GM12878 (cell line): ENCODE measurements around the gene ELK4. TPM values are rescaled to one million over a fixed set of nuclear protein-coding genes. Genes with fewer than 3 reads are reported as not detected.

Source experiments
- ATAC-seq: fragments of 200-7000 bp; cut with Tn5 transposase; 3 replicates; pipeline ENCODE4 v1.9.1; 2020; ENCODE audit warnings: mild to moderate bottlenecking, moderate library complexity
- BruUV-seq: library from RNA; stranded (reverse); fragments of 400-500 nt; replicated peaks from 2 replicates; lab custom pipeline; 2021; lab: Mats Ljungman, UMichigan
- CTCF ChIA-PET: fragments of 300-600 bp; sonication (Branson Sonifier 250); formaldehyde crosslinking; extraction: SDS; loops from one replicate; lab custom pipeline; 2021; ENCODE audit warnings: inconsistent platforms; lab: Yijun Ruan, JAX
- POLR2A ChIA-PET: fragments of 350-600 bp; formaldehyde crosslinking; extraction: SDS; loops from one replicate; lab custom pipeline; 2021; ENCODE audit warnings: inconsistent platforms; lab: Charles Lee
- RAD21 ChIA-PET: fragments of 300-600 bp; sonication (Branson Sonifier 250); formaldehyde crosslinking; loops from one replicate; lab custom pipeline; 2023; ENCODE audit warnings: antibody characterized with exemption; ENCODE audit not compliant: unreplicated experiment; lab: Charles Lee
- SMC1A ChIA-PET: fragments of 300-600 bp; sonication (Branson Sonifier 250); formaldehyde crosslinking; loops from one replicate; lab custom pipeline; 2023; ENCODE audit not compliant: unreplicated experiment, uncharacterized antibody; lab: Charles Lee
- DNase-seq: peaks from one replicate; pipeline ENCODE4 v3.0.0-alpha.2; 2011; ENCODE audit warnings: low read depth, low spot score
- FAIRE-seq: peaks from 3 replicates; lab custom pipeline; 2011; peaks lifted over from hg19 to GRCh38; lab: Jason Lieb, UNC
- H2AFZ ChIP-seq: 2 replicates; pipeline ENCODE4 v1.6.0; 2011; ENCODE audit warnings: low read depth, low read length, control low read depth; ENCODE audit not compliant: control insufficient read depth
- H3K27ac ChIP-seq: 2 replicates; pipeline ENCODE4 v1.5.1; 2011; ENCODE audit warnings: control low read depth; ENCODE audit not compliant: control insufficient read depth, insufficient read depth
- H3K27me3 ChIP-seq, 2 experiments: replicated peaks in 1 of 2; 2 replicates each; pipeline versions ENCODE4 v1.6.0 to v1.6.1; 2011; ENCODE audit warnings: low read length in 1 of 2; ENCODE audit not compliant: control insufficient read depth in 2 of 2, insufficient read depth in 2 of 2
- H3K36me3 ChIP-seq, 2 experiments: 2 replicates each; pipeline ENCODE4 v1.5.1; 2011; ENCODE audit warnings: low read length in 1 of 2; ENCODE audit not compliant: control insufficient read depth in 2 of 2, insufficient read depth in 2 of 2
- H3K4me1 ChIP-seq: 2 replicates; pipeline ENCODE4 v1.6.1; 2011; ENCODE audit warnings: mild to moderate bottlenecking, low read length, moderate library complexity, mixed read lengths; ENCODE audit not compliant: control insufficient read depth, insufficient read depth
- H3K4me2 ChIP-seq: 2 replicates; pipeline ENCODE4 v1.6.0; 2011; ENCODE audit warnings: control low read depth; ENCODE audit not compliant: control insufficient read depth, insufficient read depth
- H3K4me3 ChIP-seq: fragments of 200-600 bp; sonication (generic); 2 replicates; pipeline ENCODE4 v1.5.1; 2016
- H3K79me2 ChIP-seq: 2 replicates; pipeline ENCODE4 v1.6.0; 2011; ENCODE audit warnings: low read length; ENCODE audit not compliant: control insufficient read depth, insufficient read depth
- H3K9ac ChIP-seq: 2 replicates; pipeline ENCODE4 v1.8.0; 2011; ENCODE audit warnings: low read length, control low read depth, mixed read lengths; ENCODE audit not compliant: control insufficient read depth, insufficient read depth
- H3K9me3 ChIP-seq: replicated peaks from 3 replicates; pipeline ENCODE4 v1.5.1; 2011; ENCODE audit warnings: mild to moderate bottlenecking, low read length; ENCODE audit not compliant: control insufficient read depth, insufficient read depth
- H4K20me1 ChIP-seq: 2 replicates; pipeline ENCODE4 v1.6.0; 2011; ENCODE audit not compliant: control insufficient read depth, insufficient read depth
- EED ChIP-seq: sonication (generic); IDR thresholded peaks from 2 replicates; pipeline ENCODE4 v1.6.1; 2016; ENCODE audit warnings: antibody characterized with exemption, low read depth
- EGR1 ChIP-seq, 2 experiments: IDR thresholded peaks; 1 replicate in 1 of 2; 2 replicates in 1 of 2; pipeline ENCODE4 v1.6.1; 2011 to 2012; ENCODE audit warnings: low read depth in 2 of 2, low read length in 2 of 2, borderline replicate concordance in 1 of 2, mild to moderate bottlenecking in 1 of 2, moderate library complexity in 1 of 2
- FOS ChIP-seq: IDR thresholded peaks from 3 replicates; pipeline ENCODE4 v1.6.1; 2011; ENCODE audit warnings: borderline replicate concordance; ENCODE audit not compliant: insufficient read length; ENCODE audit errors: extremely low read depth
- HDAC2 ChIP-seq: fragments of 200-600 bp; sonication (generic); IDR thresholded peaks from 2 replicates; pipeline ENCODE4 v1.6.1; 2017
- IRF4 ChIP-seq: IDR thresholded peaks from 2 replicates; pipeline ENCODE4 v1.6.1; 2011; ENCODE audit warnings: low read depth, low read length
- KDM1A ChIP-seq: fragments of 200-600 bp; sonication (generic); IDR thresholded peaks from 2 replicates; pipeline ENCODE4 v1.6.1; 2016; ENCODE audit warnings: borderline replicate concordance
- MEF2A ChIP-seq: IDR thresholded peaks from 2 replicates; pipeline ENCODE4 v1.6.1; 2011; ENCODE audit warnings: low read depth, mild to moderate bottlenecking, low read length, moderate library complexity; ENCODE audit not compliant: insufficient read depth
- MEF2B ChIP-seq: fragments of 450-650 bp; IDR thresholded peaks from 2 replicates; pipeline ENCODE4 v1.6.1; 2018; ENCODE audit warnings: mild to moderate bottlenecking, moderate library complexity; ENCODE audit not compliant: partially characterized antibody, poor library complexity, severe bottlenecking
- POLR2AphosphoS2 ChIP-seq: IDR thresholded peaks from 2 replicates; pipeline ENCODE4 v1.6.1; 2011; ENCODE audit warnings: low read depth, mild to moderate bottlenecking, low read length, improper control_type of control experiment, moderate library complexity
- SMAD5 ChIP-seq: IDR thresholded peaks from 2 replicates; pipeline ENCODE4 v1.6.1; 2016; ENCODE audit warnings: antibody characterized with exemption, low read depth
- SRF ChIP-seq, 2 experiments: IDR thresholded peaks; 2 replicates each; pipeline ENCODE4 v1.6.1; 2011; ENCODE audit warnings: low read depth in 2 of 2, low read length in 2 of 2, mild to moderate bottlenecking in 1 of 2, moderate library complexity in 1 of 2
- STAT1 ChIP-seq: fragments of 450-650 bp; conservative IDR thresholded peaks from 2 replicates; pipeline ENCODE4 v1.6.1; 2014; ENCODE audit warnings: antibody characterized with exemption, mild to moderate bottlenecking
- SUPT20H ChIP-seq: IDR thresholded peaks from 2 replicates; pipeline ENCODE4 v1.6.1; 2011; ENCODE audit warnings: low read depth, mild to moderate bottlenecking, low read length, moderate library complexity, borderline replicate concordance; ENCODE audit not compliant: control insufficient read depth
- TCF7 ChIP-seq: IDR thresholded peaks from 2 replicates; pipeline ENCODE4 v1.6.1; 2014; ENCODE audit warnings: antibody characterized with exemption, borderline replicate concordance
- ZSCAN29 ChIP-seq: fragments of 450-650 bp; IDR thresholded peaks from 2 replicates; pipeline ENCODE4 v1.6.1; 2017; ENCODE audit warnings: mild to moderate bottlenecking, moderate library complexity
- WGBS: methylation state at CpG from one replicate; pipeline ENCODE4 v1.1.6; 2016; ENCODE audit warnings: low lambda C conversion rate; ENCODE audit not compliant: insufficient replicate concordance, insufficient coverage; ENCODE audit errors: missing lambda C conversion rate; 5-methylcytosine and 5-hydroxymethylcytosine counted together
- in situ Hi-C: fragments of 300-500 bp; cut with MboI; formaldehyde crosslinking; loops from 9 replicates; pipeline ENCODE4 v1.14.3; 2018; ENCODE audit warnings: mixed read lengths
- intact Hi-C: fragments of 100-400 bp; cut with micrococcal nuclease; formaldehyde crosslinking; loops from one replicate; pipeline ENCODE4 v1.14.2; 2022; ENCODE audit not compliant: unreplicated experiment
- polyA plus RNA-seq, 11 experiments: library from polyadenylated mRNA; depleted of rRNA in 4 of 11; unstranded in 6 of 11; stranded (reverse) in 5 of 11; fragments of >200 nt; fragmentation: Nextera tagmentation in 4 of 11; fragmentation: Illumina TruSeq in 1 of 11; extraction: Ambion mirVana in 4 of 11; extraction: Trizol in 1 of 11; gene quantifications; 1 replicate in 1 of 11; 2 replicates in 10 of 11; pipeline versions ENCODE4 v1.2.1 to v1.2.3, GENCODE V29; 2011 to 2016; ENCODE audit warnings: inconsistent platforms in 2 of 11, missing spikeins in 2 of 11, low read depth in 1 of 11
- total RNA-seq, 4 experiments: library from RNA; depleted of rRNA in 3 of 4; stranded (reverse); fragments of >200 nt in 3 of 4; fragmentation: Illumina TruSeq in 1 of 4; extraction: Trizol in 1 of 4; gene quantifications; 2 replicates each; pipeline versions ENCODE4 v1.2.1 to v1.2.3, GENCODE V29; 2013 to 2021
- TF ChIP-seq, protein P1 (sequence below): fragments of 450-650 bp; IDR thresholded peaks from 2 replicates; pipeline ENCODE4 v1.6.1; 2014; ENCODE audit warnings: mild to moderate bottlenecking
- TF ChIP-seq, protein P2 (sequence below): fragments of 450-650 bp; conservative IDR thresholded peaks from 2 replicates; pipeline ENCODE4 v1.6.1; 2017; ENCODE audit warnings: mild to moderate bottlenecking, moderate library complexity
- TF ChIP-seq, protein P3 (sequence below): IDR thresholded peaks from 2 replicates; pipeline ENCODE4 v1.6.1; 2011; ENCODE audit warnings: low read depth, low read length, improper control_type of control experiment, borderline replicate concordance

Gene ELK4
- total and polyA plus RNA-seq, 10 of the 15 experiments (the other 5 are each of a cell fraction or from before 2014, with no cell fraction given): 5.2 to 71.5 (median 18.5) TPM

DNA sequence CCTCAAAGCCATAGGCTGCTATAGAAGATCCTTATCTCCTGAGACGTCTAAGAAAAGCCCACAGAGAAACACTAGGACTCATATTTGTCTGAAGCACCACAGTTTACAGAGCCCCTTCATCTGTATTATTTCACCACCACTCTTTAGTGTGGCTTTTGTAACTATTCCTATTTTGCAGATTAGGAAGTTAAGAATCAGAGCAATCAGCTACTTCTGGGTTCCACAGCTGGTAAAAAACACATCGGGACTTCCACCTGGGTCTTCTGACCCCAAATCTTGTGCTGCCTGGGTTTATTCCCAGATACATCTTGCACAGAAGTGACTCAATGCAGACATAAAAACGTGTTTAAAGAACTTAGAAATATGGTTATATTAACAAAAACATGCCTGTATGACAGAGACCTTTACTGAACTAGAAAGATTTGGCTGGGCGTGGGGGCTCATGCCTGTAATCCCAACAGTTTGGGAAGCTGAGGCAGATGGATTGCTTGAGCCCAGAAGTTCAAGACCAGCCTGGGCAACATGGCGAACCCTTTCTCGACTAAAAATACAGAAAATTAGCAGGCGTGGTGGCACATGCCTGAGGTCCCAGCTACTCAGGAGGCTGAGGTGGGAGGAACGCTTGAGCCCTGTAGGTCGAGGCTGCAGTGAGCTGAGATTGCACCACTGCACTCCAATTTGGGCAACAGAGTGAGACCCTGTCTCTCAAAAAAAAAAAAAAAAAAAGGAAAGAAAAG lies 40.9 kb downstream of the ELK4 start:
- POLR2A ChIA-PET: interaction anchor here (0.6 to 6.5 kb wide), 14 partner anchors 10 to 103 kb away, joined by 3 to 80 read pairs (median 5); partner anchors contain the start of gene ELK4
- intact Hi-C loops: loop anchor here (5.0 kb wide), 2 partner anchors 64 to 386 kb away; no protein-coding TSS in a partner anchor
- no peak overlapping the region for H3K27ac ChIP-seq
- BruUV-seq: no TSS peak
- H3K27me3 ChIP-seq: no peaks in the 10 kb centered on the region
- no peak overlapping the region for H3K4me2 ChIP-seq
- H3K79me2 ChIP-seq: peaks cover 7% of the 10 kb centered on the region
- no peak overlapping the region for H3K4me3 ChIP-seq
- CTCF ChIA-PET: interaction anchor here (0.7 to 12.3 kb wide), 39 partner anchors 8 to 393 kb away, joined by 3 to 575 read pairs (median 6); partner anchors contain the start of gene ELK4
- no peak for DNase-seq
- H3K36me3 ChIP-seq: no peaks in the 10 kb centered on the region
- ATAC-seq: no peak
- H4K20me1 ChIP-seq: no peaks in the 10 kb centered on the region
- 51% methylated on average over 9 of the region's 9 CpGs for WGBS
- TF ChIP-seq POLR2AphosphoS2 (no peak), FOS (no peak), SRF (IDR thresholded peaks at IDR 0.05; ENCODE audit: low read depth in 2 of 2, low read length in 2 of 2) (no peak), HDAC2 (no peak), SMAD5 (no peak), IRF4 (no peak), SUPT20H (no peak), MEF2B (no peak), EED (no peak), KDM1A (no peak), ZSCAN29 (no peak), TCF7 (no peak), MEF2A (no peak), STAT1 (no peak), EGR1 (IDR thresholded peaks at IDR 0.05; ENCODE audit: borderline replicate concordance in 1 of 2, low read depth in 2 of 2, low read length in 2 of 2) (no peak)
- TF ChIP-seq, protein P1, sequence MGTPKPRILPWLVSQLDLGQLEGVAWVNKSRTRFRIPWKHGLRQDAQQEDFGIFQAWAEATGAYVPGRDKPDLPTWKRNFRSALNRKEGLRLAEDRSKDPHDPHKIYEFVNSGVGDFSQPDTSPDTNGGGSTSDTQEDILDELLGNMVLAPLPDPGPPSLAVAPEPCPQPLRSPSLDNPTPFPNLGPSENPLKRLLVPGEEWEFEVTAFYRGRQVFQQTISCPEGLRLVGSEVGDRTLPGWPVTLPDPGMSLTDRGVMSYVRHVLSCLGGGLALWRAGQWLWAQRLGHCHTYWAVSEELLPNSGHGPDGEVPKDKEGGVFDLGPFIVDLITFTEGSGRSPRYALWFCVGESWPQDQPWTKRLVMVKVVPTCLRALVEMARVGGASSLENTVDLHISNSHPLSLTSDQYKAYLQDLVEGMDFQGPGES: no peak
- TF ChIP-seq, protein P2, sequence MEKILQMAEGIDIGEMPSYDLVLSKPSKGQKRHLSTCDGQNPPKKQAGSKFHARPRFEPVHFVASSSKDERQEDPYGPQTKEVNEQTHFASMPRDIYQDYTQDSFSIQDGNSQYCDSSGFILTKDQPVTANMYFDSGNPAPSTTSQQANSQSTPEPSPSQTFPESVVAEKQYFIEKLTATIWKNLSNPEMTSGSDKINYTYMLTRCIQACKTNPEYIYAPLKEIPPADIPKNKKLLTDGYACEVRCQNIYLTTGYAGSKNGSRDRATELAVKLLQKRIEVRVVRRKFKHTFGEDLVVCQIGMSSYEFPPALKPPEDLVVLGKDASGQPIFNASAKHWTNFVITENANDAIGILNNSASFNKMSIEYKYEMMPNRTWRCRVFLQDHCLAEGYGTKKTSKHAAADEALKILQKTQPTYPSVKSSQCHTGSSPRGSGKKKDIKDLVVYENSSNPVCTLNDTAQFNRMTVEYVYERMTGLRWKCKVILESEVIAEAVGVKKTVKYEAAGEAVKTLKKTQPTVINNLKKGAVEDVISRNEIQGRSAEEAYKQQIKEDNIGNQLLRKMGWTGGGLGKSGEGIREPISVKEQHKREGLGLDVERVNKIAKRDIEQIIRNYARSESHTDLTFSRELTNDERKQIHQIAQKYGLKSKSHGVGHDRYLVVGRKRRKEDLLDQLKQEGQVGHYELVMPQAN: no peak
- TF ChIP-seq, protein P3, sequence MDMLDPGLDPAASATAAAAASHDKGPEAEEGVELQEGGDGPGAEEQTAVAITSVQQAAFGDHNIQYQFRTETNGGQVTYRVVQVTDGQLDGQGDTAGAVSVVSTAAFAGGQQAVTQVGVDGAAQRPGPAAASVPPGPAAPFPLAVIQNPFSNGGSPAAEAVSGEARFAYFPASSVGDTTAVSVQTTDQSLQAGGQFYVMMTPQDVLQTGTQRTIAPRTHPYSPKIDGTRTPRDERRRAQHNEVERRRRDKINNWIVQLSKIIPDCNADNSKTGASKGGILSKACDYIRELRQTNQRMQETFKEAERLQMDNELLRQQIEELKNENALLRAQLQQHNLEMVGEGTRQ: no peak
- in situ Hi-C loops: loop anchor here (5.0 kb wide), 1 partner anchor 66 kb away; no protein-coding TSS in a partner anchor
- H3K4me1 ChIP-seq: peaks cover 31% of the 10 kb centered on the region
- RAD21 ChIA-PET: interaction anchor here (0.6 to 11.8 kb wide), 32 partner anchors 10 to 414 kb away, joined by 3 to 452 read pairs (median 4); partner anchors contain the start of gene ELK4
- no peak for FAIRE-seq
- H3K9ac ChIP-seq: no peak overlapping the region
- no peak overlapping the region for H2AFZ ChIP-seq
- SMC1A ChIA-PET: interaction anchor here (0.9 to 11.9 kb wide), 32 partner anchors 8 to 386 kb away, joined by 3 to 415 read pairs (median 6); partner anchors contain the start of gene ELK4
- H3K9me3 ChIP-seq: no peaks in the 10 kb centered on the region
